CD14-positive monocyte (primary cell): ENCODE measurements around the gene C1QTNF6. TPM values are rescaled to one million over a fixed set of nuclear protein-coding genes. Genes with fewer than 3 reads are reported as not detected.
"Not testable (repeated sequence)": the region's sequence is repeated elsewhere in the genome, so short reads cannot be mapped to it uniquely, and the experiment has no call there.

Source experiments
- DNase-seq, 3 donors: peaks; one replicate each; pipeline ENCODE4 v3.0.0-alpha.2; 2011 to 2022
- H2AFZ ChIP-seq: 2 replicates; pipeline ENCODE4 v1.6.0; 2012; ENCODE audit warnings: mild to moderate bottlenecking, low read depth, low read length, inconsistent platforms; ENCODE audit not compliant: insufficient read depth, poor library complexity, severe bottlenecking
- H3K27ac ChIP-seq, 2 donors: 1 replicate in 1 of 2; 2 replicates in 1 of 2; pipeline ENCODE4 v1.5.1; 2012 to 2013; ENCODE audit warnings: low read length in 2 of 2, control low read depth in 1 of 2, inconsistent platforms in 1 of 2, low read depth in 1 of 2, mild to moderate bottlenecking in 1 of 2
- H3K27me3 ChIP-seq, 2 donors: one replicate each; pipeline versions ENCODE4 v1.6.0 to v1.6.1; 2011 to 2013; ENCODE audit warnings: low read length in 2 of 2; ENCODE audit not compliant: control insufficient read depth in 2 of 2, insufficient read depth in 2 of 2
- H3K36me3 ChIP-seq, 2 donors: replicated peaks in 1 of 2; 1 replicate in 1 of 2; 2 replicates in 1 of 2; pipeline versions ENCODE4 v1.5.1 to v1.6.1; 2012 to 2013; ENCODE audit warnings: low read length in 2 of 2, control low read depth in 1 of 2, inconsistent platforms in 1 of 2, mild to moderate bottlenecking in 1 of 2; ENCODE audit not compliant: insufficient read depth in 2 of 2, control insufficient read depth in 1 of 2
- H3K4me1 ChIP-seq, 2 donors: 1 replicate in 1 of 2; 2 replicates in 1 of 2; pipeline versions ENCODE4 v1.5.1 to v1.6.1; 2012 to 2013; ENCODE audit warnings: low read length in 2 of 2, control low read depth in 1 of 2, inconsistent platforms in 1 of 2, mild to moderate bottlenecking in 1 of 2, moderate library complexity in 1 of 2; ENCODE audit not compliant: insufficient read depth in 2 of 2, control insufficient read depth in 1 of 2
- H3K4me2 ChIP-seq: replicated peaks from 2 replicates; pipeline ENCODE3; 2012; ENCODE audit warnings: low read length, moderate library complexity, mild to moderate bottlenecking; ENCODE audit not compliant: poor library complexity, severe bottlenecking; ENCODE audit errors: extremely low read depth
- H3K4me3 ChIP-seq, 3 experiments: fragments of 200-600 bp in 1 of 3; sonication (generic) in 1 of 3; replicated peaks in 1 of 3; 1 replicate in 2 of 3; 2 replicates in 1 of 3; pipeline ENCODE4 v1.5.1; 2011 to 2013; ENCODE audit warnings: low read length in 3 of 3, mild to moderate bottlenecking in 3 of 3, control low read depth in 2 of 3, low read depth in 2 of 3, inconsistent platforms in 1 of 3, moderate library complexity in 1 of 3
- H3K79me2 ChIP-seq: 2 replicates; pipeline ENCODE4 v1.6.0; 2012; ENCODE audit warnings: mild to moderate bottlenecking, control low read depth, inconsistent platforms, low read length, moderate library complexity; ENCODE audit not compliant: insufficient read depth
- H3K9ac ChIP-seq: 2 replicates; pipeline ENCODE4 v1.6.0; 2017; ENCODE audit warnings: low read length, mild to moderate bottlenecking; ENCODE audit not compliant: insufficient read depth, poor library complexity, severe bottlenecking
- H3K9me3 ChIP-seq, 2 donors: replicated peaks in 1 of 2; 1 replicate in 1 of 2; 2 replicates in 1 of 2; pipeline versions ENCODE4 v1.5.1 to v1.6.1; 2012 to 2013; ENCODE audit warnings: low read length in 2 of 2, control low read depth in 1 of 2; ENCODE audit not compliant: control insufficient read depth in 1 of 2, insufficient read depth in 1 of 2
- H4K20me1 ChIP-seq: 2 replicates; pipeline ENCODE4 v1.6.0; 2012; ENCODE audit warnings: mild to moderate bottlenecking, low read length, control low read depth, moderate library complexity; ENCODE audit not compliant: insufficient read depth
- H3K27ac Mint-ChIP-seq, 7 donors: one replicate each; pipeline ENCODE4 v1.8.0; 2020; ENCODE audit warnings: mild to moderate bottlenecking in 7 of 7, mixed read lengths in 7 of 7, moderate library complexity in 6 of 7, inconsistent platforms in 2 of 7
- H3K27me3 Mint-ChIP-seq, 3 donors: one replicate each; pipeline ENCODE4 v1.8.0; 2021 to 2022; ENCODE audit warnings: low read depth in 3 of 3, mild to moderate bottlenecking in 3 of 3, mixed read lengths in 3 of 3, moderate library complexity in 3 of 3, inconsistent platforms in 1 of 3
- H3K36me3 Mint-ChIP-seq, 2 donors: one replicate each; pipeline ENCODE4 v1.8.0; 2020; ENCODE audit warnings: mixed read lengths in 2 of 2, inconsistent platforms in 1 of 2, mild to moderate bottlenecking in 1 of 2
- H3K4me1 Mint-ChIP-seq: one replicate; pipeline ENCODE4 v1.8.0; 2020; ENCODE audit warnings: mild to moderate bottlenecking, mixed read lengths
- H3K4me3 Mint-ChIP-seq, 2 donors: one replicate each; pipeline ENCODE4 v1.8.0; 2020; ENCODE audit warnings: mild to moderate bottlenecking in 2 of 2, mixed read lengths in 2 of 2, moderate library complexity in 1 of 2
- H3K9me3 Mint-ChIP-seq, 7 donors: one replicate each; pipeline ENCODE4 v1.8.0; 2020 to 2022; ENCODE audit warnings: mixed read lengths in 7 of 7, mild to moderate bottlenecking in 6 of 7, moderate library complexity in 6 of 7, inconsistent platforms in 2 of 7
- WGBS: methylation state at CpG from one replicate; pipeline ENCODE4 v1.1.5; 2013; ENCODE audit warnings: missing lambda C conversion rate; ENCODE audit not compliant: insufficient coverage; 5-methylcytosine and 5-hydroxymethylcytosine counted together
- intact Hi-C, 2 donors: fragments of 100-400 bp; cut with micrococcal nuclease; formaldehyde crosslinking; loops; one replicate each; pipeline versions ENCODE4 v1.15.0 to v1.15.1; 2023
- polyA plus RNA-seq, 3 donors: library from polyadenylated mRNA; depleted of rRNA in 1 of 3; unstranded in 2 of 3; stranded (reverse) in 1 of 3; fragments of 300-500 nt in 2 of 3; fragments of >200 nt in 1 of 3; fragmentation: Illumina TruSeq in 2 of 3; gene quantifications; 1 replicate in 2 of 3; 2 replicates in 1 of 3; pipeline ENCODE4 v1.2.3, GENCODE V29; 2012 to 2021
- TF ChIP-seq, protein P1 (sequence below): fragments of 200-600 bp; IDR thresholded peaks from one replicate; pipeline ENCODE4 v1.8.0; 2022; ENCODE audit warnings: antibody characterized with exemption, mild to moderate bottlenecking

The C1QTNF6 gene
- polyA plus RNA-seq, 3 donors, result 0.14 to 2.3 (median 0.24) TPM

DNA sequence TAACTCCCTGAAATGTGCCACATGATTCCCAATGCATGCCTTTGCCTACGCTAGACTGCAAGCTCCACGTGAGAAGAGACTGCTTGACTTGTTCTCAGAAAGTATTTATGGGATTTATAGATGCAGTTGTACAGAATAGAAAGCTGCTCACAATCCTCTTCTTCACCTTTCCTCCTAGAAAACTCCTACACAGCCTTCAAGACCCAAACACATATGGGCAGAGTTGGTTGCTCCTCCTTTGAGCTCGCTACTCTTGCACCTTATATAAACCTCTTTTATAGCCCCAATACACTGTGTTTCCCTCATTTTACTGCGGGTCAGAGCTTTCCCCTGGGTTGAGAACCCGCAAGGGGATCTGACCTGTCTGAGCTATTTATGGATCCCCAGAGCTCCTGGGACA lies 16.4 kb downstream of the C1QTNF6 start:
- Histone ChIP-seq H4K20me1 (no peaks in the 10 kb centered on the region), H3K4me3 (no peak overlapping the region), H3K9me3 (no peaks in the 10 kb centered on the region), H3K4me1 (peaks cover 14 to 17% of the 10 kb centered on the region in 2 donors), H3K27me3 (no peaks in the 10 kb centered on the region), H2AFZ (no peak overlapping the region), H3K27ac (no peak overlapping the region), H3K36me3 (no peaks in the 10 kb centered on the region), H3K9ac (no peak overlapping the region), H3K79me2 (no peaks in the 10 kb centered on the region), H3K4me2 (no peak overlapping the region)
- no peak overlapping the region for H3K27ac Mint-ChIP-seq
- peaks cover 19% of the 10 kb centered on the region for H3K4me1 Mint-ChIP-seq
- TF ChIP-seq, protein P1, sequence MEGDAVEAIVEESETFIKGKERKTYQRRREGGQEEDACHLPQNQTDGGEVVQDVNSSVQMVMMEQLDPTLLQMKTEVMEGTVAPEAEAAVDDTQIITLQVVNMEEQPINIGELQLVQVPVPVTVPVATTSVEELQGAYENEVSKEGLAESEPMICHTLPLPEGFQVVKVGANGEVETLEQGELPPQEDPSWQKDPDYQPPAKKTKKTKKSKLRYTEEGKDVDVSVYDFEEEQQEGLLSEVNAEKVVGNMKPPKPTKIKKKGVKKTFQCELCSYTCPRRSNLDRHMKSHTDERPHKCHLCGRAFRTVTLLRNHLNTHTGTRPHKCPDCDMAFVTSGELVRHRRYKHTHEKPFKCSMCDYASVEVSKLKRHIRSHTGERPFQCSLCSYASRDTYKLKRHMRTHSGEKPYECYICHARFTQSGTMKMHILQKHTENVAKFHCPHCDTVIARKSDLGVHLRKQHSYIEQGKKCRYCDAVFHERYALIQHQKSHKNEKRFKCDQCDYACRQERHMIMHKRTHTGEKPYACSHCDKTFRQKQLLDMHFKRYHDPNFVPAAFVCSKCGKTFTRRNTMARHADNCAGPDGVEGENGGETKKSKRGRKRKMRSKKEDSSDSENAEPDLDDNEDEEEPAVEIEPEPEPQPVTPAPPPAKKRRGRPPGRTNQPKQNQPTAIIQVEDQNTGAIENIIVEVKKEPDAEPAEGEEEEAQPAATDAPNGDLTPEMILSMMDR, result no peak
- H3K9me3 Mint-ChIP-seq, result peaks cover 0 to 9% (median 6%) of the 10 kb centered on the region in 7 donors
- H3K36me3 Mint-ChIP-seq, result no peaks in the 10 kb centered on the region
- intact Hi-C loops, result no loop called here
- DNase-seq, result no peak
- WGBS, result 100% methylated on average over 1 of the region's 5 CpGs
- peaks cover 7 to 14% (median 14%) of the 10 kb centered on the region in 3 donors for H3K27me3 Mint-ChIP-seq
- H3K4me3 Mint-ChIP-seq, result no peak overlapping the region

GRCh38 chr22:37170689-37171405 lies 17.2 kb downstream of the C1QTNF6 start:
- H3K9ac ChIP-seq, H3K79me2 ChIP-seq, H3K4me3 Mint-ChIP-seq, H3K36me3 Mint-ChIP-seq, H4K20me1 ChIP-seq, H3K27ac Mint-ChIP-seq, H3K27ac ChIP-seq, H3K4me2 ChIP-seq, H3K4me3 ChIP-seq, intact Hi-C loops, H3K9me3 Mint-ChIP-seq, DNase-seq, H2AFZ ChIP-seq, H3K27me3 ChIP-seq, H3K9me3 ChIP-seq, H3K36me3 ChIP-seq: not testable (repeated sequence)
- 100% methylated on average over 1 of the region's 16 CpGs for WGBS
- peaks cover 5 to 11% of the 10 kb centered on the region in 2 donors for H3K4me1 ChIP-seq
- Mint-ChIP-seq H3K27me3 (peaks cover 7 to 15% (median 14%) of the 10 kb centered on the region in 3 donors), H3K4me1 (peaks cover 13% of the 10 kb centered on the region)
